Measurements from ENCODE around the gene C11orf21.
"Not testable (repeated sequence)": the region's sequence is repeated elsewhere in the genome, so short reads cannot be mapped to it uniquely, and the experiment has no call there.

GRCh38 chr11:2286350-2286749, 15.4 kb downstream of the C11orf21 start:
- not testable (repeated sequence) for TF ChIP-seq JUNB (IDR thresholded peaks at IDR 0.05); CTCF (IDR thresholded peaks at IDR 0.05 in 2 of 3, conservative IDR thresholded peaks at IDR 0.05 in 1 of 3; ENCODE audit: control insufficient read depth in 2 of 3, extremely low read depth in 1 of 3, insufficient read depth in 1 of 3, low read depth in 3 of 3, low read length in 3 of 3); CREM (IDR thresholded peaks at IDR 0.05; ENCODE audit: low read depth); EGR1 (IDR thresholded peaks at IDR 0.05; ENCODE audit: borderline replicate concordance in 1 of 2, low read depth in 2 of 2, low read length in 2 of 2); TARDBP (IDR thresholded peaks at IDR 0.05; ENCODE audit: borderline replicate concordance); SMC3 (IDR thresholded peaks at IDR 0.05; ENCODE audit: borderline replicate concordance, low read length); HDAC6 (IDR thresholded peaks at IDR 0.05; ENCODE audit: unreplicated experiment); YY1 (IDR thresholded peaks at IDR 0.05; ENCODE audit: low read depth, low read length); EZH2 (IDR thresholded peaks at IDR 0.05; ENCODE audit: borderline replicate concordance, control insufficient read depth, low read depth, low read length)
